WTC11 (cell line): Measurements from ENCODE around the gene ACVR2A.

Source experiments
- CREB1 ChIP-seq: sonication (generic); formaldehyde crosslinking; IDR thresholded peaks from 2 replicates; pipeline ENCODE4 v1.8.0; 2023; ENCODE audit warnings: mild to moderate bottlenecking, missing genetic modification reagents
- FOXP4 ChIP-seq: sonication (generic); formaldehyde crosslinking; IDR thresholded peaks from 2 replicates; pipeline ENCODE4 v1.8.0; 2022; ENCODE audit warnings: mild to moderate bottlenecking, missing genetic modification reagents
- NR2C2 ChIP-seq: sonication (generic); formaldehyde crosslinking; IDR thresholded peaks from 2 replicates; pipeline ENCODE4 v1.8.0; 2022; ENCODE audit warnings: mild to moderate bottlenecking, missing genetic modification reagents
- PRDM15 ChIP-seq: sonication (generic); formaldehyde crosslinking; IDR thresholded peaks from 2 replicates; pipeline ENCODE4 v1.8.0; 2022; ENCODE audit warnings: missing genetic modification reagents
- SMAD3 ChIP-seq: sonication (generic); formaldehyde crosslinking; IDR thresholded peaks from 2 replicates; pipeline ENCODE4 v1.8.0; 2022; ENCODE audit warnings: missing genetic modification reagents, mild to moderate bottlenecking, borderline replicate concordance
- SP1 ChIP-seq: sonication (generic); formaldehyde crosslinking; conservative IDR thresholded peaks from 2 replicates; pipeline ENCODE4 v1.8.1; 2022; ENCODE audit warnings: missing genetic modification reagents
- TEAD4 ChIP-seq: sonication (generic); formaldehyde crosslinking; IDR thresholded peaks from 2 replicates; pipeline ENCODE4 v1.8.0; 2022; ENCODE audit warnings: mild to moderate bottlenecking, missing genetic modification reagents
- ZNF416 ChIP-seq: fragments of 250-450 bp; sonication (Bioruptor Pico); IDR thresholded peaks from 2 replicates; pipeline ENCODE4 v1.9.0; 2021; ENCODE audit warnings: mild to moderate bottlenecking, inconsistent platforms
- TF ChIP-seq, protein P1 (sequence below): sonication (generic); formaldehyde crosslinking; conservative IDR thresholded peaks from 2 replicates; pipeline ENCODE4 v1.8.1; 2022; ENCODE audit warnings: mild to moderate bottlenecking, missing genetic modification reagents
- TF ChIP-seq, protein P2 (sequence below): fragments of 200-600 bp; IDR thresholded peaks from 2 replicates; pipeline ENCODE4 v1.8.0; 2022; ENCODE audit warnings: antibody characterized with exemption
- TF ChIP-seq, protein P3 (sequence below): sonication (generic); formaldehyde crosslinking; IDR thresholded peaks from 2 replicates; pipeline ENCODE4 v1.8.0; 2023; ENCODE audit warnings: missing genetic modification reagents
- TF ChIP-seq, protein P4 (sequence below): sonication (generic); formaldehyde crosslinking; IDR thresholded peaks from 2 replicates; pipeline ENCODE4 v1.8.1; 2023; ENCODE audit warnings: mild to moderate bottlenecking, missing genetic modification reagents, borderline replicate concordance
- TF ChIP-seq, protein P5 (sequence below): sonication (generic); formaldehyde crosslinking; IDR thresholded peaks from 2 replicates; pipeline ENCODE4 v1.8.1; 2022; ENCODE audit warnings: low read depth, mild to moderate bottlenecking, moderate library complexity, missing genetic modification reagents, borderline replicate concordance

DNA sequence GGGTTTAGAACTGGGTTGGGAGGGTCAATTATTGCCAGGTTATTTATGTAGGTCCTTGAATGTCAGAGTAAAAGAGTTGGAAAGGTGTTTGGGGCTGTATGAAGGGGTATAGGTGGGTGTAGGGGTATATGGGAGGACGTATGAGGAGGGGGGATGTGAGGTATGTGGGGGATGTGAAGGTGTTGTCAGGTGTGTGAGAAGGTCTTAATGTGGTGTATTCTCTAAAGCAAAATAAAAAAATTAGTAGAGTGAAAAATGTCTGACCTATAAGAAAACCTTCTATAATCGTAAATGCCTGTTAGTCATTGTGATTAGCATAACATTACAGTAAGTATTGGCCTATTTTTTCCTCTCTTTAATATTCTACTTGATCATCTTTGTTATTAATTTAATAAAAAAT is 25.1 kb downstream of the ACVR2A start:
- TF ChIP-seq, protein P1, sequence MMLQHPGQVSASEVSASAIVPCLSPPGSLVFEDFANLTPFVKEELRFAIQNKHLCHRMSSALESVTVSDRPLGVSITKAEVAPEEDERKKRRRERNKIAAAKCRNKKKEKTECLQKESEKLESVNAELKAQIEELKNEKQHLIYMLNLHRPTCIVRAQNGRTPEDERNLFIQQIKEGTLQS, result no peak
- TF ChIP-seq SP1 (no peak), TEAD4 (CRISPR knock-in tag) (no peak), CREB1 (CRISPR knock-in tag) (no peak), SMAD3 (no peak), FOXP4 (CRISPR knock-in tag) (no peak), ZNF416 (CRISPR knock-in tag) (no peak), PRDM15 (CRISPR knock-in tag) (no peak), NR2C2 (CRISPR knock-in tag) (no peak)
- TF ChIP-seq, protein P2, sequence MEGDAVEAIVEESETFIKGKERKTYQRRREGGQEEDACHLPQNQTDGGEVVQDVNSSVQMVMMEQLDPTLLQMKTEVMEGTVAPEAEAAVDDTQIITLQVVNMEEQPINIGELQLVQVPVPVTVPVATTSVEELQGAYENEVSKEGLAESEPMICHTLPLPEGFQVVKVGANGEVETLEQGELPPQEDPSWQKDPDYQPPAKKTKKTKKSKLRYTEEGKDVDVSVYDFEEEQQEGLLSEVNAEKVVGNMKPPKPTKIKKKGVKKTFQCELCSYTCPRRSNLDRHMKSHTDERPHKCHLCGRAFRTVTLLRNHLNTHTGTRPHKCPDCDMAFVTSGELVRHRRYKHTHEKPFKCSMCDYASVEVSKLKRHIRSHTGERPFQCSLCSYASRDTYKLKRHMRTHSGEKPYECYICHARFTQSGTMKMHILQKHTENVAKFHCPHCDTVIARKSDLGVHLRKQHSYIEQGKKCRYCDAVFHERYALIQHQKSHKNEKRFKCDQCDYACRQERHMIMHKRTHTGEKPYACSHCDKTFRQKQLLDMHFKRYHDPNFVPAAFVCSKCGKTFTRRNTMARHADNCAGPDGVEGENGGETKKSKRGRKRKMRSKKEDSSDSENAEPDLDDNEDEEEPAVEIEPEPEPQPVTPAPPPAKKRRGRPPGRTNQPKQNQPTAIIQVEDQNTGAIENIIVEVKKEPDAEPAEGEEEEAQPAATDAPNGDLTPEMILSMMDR, result no peak
- TF ChIP-seq, protein P3, sequence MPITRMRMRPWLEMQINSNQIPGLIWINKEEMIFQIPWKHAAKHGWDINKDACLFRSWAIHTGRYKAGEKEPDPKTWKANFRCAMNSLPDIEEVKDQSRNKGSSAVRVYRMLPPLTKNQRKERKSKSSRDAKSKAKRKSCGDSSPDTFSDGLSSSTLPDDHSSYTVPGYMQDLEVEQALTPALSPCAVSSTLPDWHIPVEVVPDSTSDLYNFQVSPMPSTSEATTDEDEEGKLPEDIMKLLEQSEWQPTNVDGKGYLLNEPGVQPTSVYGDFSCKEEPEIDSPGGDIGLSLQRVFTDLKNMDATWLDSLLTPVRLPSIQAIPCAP (CRISPR knock-in tag), result no peak
- TF ChIP-seq, protein P4, sequence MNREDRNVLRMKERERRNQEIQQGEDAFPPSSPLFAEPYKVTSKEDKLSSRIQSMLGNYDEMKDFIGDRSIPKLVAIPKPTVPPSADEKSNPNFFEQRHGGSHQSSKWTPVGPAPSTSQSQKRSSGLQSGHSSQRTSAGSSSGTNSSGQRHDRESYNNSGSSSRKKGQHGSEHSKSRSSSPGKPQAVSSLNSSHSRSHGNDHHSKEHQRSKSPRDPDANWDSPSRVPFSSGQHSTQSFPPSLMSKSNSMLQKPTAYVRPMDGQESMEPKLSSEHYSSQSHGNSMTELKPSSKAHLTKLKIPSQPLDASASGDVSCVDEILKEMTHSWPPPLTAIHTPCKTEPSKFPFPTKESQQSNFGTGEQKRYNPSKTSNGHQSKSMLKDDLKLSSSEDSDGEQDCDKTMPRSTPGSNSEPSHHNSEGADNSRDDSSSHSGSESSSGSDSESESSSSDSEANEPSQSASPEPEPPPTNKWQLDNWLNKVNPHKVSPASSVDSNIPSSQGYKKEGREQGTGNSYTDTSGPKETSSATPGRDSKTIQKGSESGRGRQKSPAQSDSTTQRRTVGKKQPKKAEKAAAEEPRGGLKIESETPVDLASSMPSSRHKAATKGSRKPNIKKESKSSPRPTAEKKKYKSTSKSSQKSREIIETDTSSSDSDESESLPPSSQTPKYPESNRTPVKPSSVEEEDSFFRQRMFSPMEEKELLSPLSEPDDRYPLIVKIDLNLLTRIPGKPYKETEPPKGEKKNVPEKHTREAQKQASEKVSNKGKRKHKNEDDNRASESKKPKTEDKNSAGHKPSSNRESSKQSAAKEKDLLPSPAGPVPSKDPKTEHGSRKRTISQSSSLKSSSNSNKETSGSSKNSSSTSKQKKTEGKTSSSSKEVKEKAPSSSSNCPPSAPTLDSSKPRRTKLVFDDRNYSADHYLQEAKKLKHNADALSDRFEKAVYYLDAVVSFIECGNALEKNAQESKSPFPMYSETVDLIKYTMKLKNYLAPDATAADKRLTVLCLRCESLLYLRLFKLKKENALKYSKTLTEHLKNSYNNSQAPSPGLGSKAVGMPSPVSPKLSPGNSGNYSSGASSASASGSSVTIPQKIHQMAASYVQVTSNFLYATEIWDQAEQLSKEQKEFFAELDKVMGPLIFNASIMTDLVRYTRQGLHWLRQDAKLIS (CRISPR knock-in tag), result no peak
- TF ChIP-seq, protein P5, sequence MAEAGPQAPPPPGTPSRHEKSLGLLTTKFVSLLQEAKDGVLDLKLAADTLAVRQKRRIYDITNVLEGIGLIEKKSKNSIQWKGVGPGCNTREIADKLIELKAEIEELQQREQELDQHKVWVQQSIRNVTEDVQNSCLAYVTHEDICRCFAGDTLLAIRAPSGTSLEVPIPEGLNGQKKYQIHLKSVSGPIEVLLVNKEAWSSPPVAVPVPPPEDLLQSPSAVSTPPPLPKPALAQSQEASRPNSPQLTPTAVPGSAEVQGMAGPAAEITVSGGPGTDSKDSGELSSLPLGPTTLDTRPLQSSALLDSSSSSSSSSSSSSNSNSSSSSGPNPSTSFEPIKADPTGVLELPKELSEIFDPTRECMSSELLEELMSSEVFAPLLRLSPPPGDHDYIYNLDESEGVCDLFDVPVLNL, result no peak
